H9 (cell line): Measurements from ENCODE around the gene DMWD. TPM values are rescaled to one million over a fixed set of nuclear protein-coding genes. Genes with fewer than 3 reads are reported as not detected.

Experiments used
- DNase-seq: peaks from one replicate; pipeline ENCODE4 v3.0.0-alpha.2; 2017
- H2AFZ ChIP-seq: one replicate; pipeline ENCODE4 v1.6.1; 2013; ENCODE audit warnings: mild to moderate bottlenecking, low read length, control low read depth, moderate library complexity
- H2AK5ac ChIP-seq: 2 replicates; pipeline ENCODE4 v1.6.1; 2013; ENCODE audit warnings: low read length, control low read depth, mixed read lengths; ENCODE audit not compliant: insufficient read length
- H2BK120ac ChIP-seq: one replicate; pipeline ENCODE4 v1.6.1; 2013; ENCODE audit warnings: low read depth, mild to moderate bottlenecking, low read length, control low read depth, inconsistent platforms; ENCODE audit not compliant: poor library complexity, severe bottlenecking
- H2BK12ac ChIP-seq: 2 replicates; pipeline ENCODE4 v1.6.1; 2013; ENCODE audit warnings: low read length, control low read depth, mixed read lengths, low read depth; ENCODE audit not compliant: insufficient read length
- H2BK15ac ChIP-seq: 2 replicates; pipeline ENCODE4 v1.6.1; 2013; ENCODE audit warnings: low read depth, low read length, control low read depth
- H2BK20ac ChIP-seq: one replicate; pipeline ENCODE4 v1.6.1; 2013; ENCODE audit warnings: low read depth, mild to moderate bottlenecking, low read length, control low read depth, inconsistent platforms; ENCODE audit not compliant: poor library complexity, severe bottlenecking
- H2BK5ac ChIP-seq: 2 replicates; pipeline ENCODE4 v1.6.1; 2013; ENCODE audit warnings: low read length, control low read depth, mixed read lengths; ENCODE audit not compliant: insufficient read length
- H3K14ac ChIP-seq: 2 replicates; pipeline ENCODE4 v1.6.1; 2013; ENCODE audit warnings: low read length, control low read depth; ENCODE audit not compliant: insufficient read depth
- H3K18ac ChIP-seq: 2 replicates; pipeline ENCODE4 v1.6.1; 2013; ENCODE audit warnings: low read depth, mild to moderate bottlenecking, mixed read lengths, low read length, control low read depth; ENCODE audit not compliant: insufficient read length
- H3K23ac ChIP-seq: 2 replicates; pipeline ENCODE4 v1.6.1; 2013; ENCODE audit warnings: low read length, control low read depth, mixed read lengths, low read depth; ENCODE audit not compliant: insufficient read length
- H3K23me2 ChIP-seq: 2 replicates; pipeline ENCODE4 v1.6.1; 2013; ENCODE audit warnings: low read depth, mild to moderate bottlenecking, mixed read lengths, low read length, control low read depth; ENCODE audit not compliant: insufficient read length, poor library complexity, severe bottlenecking
- H3K27ac ChIP-seq: 2 replicates; pipeline ENCODE4 v1.5.1; 2013; ENCODE audit warnings: low read length, control low read depth, mixed read lengths, low read depth; ENCODE audit not compliant: insufficient read length
- H3K27me3 ChIP-seq: 2 replicates; pipeline ENCODE4 v1.6.1; 2013; ENCODE audit warnings: low read length, control low read depth, inconsistent platforms; ENCODE audit not compliant: insufficient read depth
- H3K4ac ChIP-seq: 2 replicates; pipeline ENCODE4 v1.6.1; 2013; ENCODE audit warnings: low read depth, mild to moderate bottlenecking, control low read depth, inconsistent platforms, low read length, moderate library complexity
- H3K4me1 ChIP-seq: 2 replicates; pipeline ENCODE4 v1.6.1; 2013; ENCODE audit warnings: low read length, control low read depth, inconsistent platforms; ENCODE audit not compliant: insufficient read depth
- H3K4me2 ChIP-seq: 2 replicates; pipeline ENCODE4 v1.6.1; 2013; ENCODE audit warnings: low read length, control low read depth, mixed read lengths; ENCODE audit not compliant: insufficient read length, insufficient read depth
- H3K56ac ChIP-seq: 2 replicates; pipeline ENCODE4 v1.6.1; 2013; ENCODE audit warnings: low read depth, mild to moderate bottlenecking, mixed read lengths, low read length, control low read depth; ENCODE audit not compliant: insufficient read length
- H3K79me1 ChIP-seq: 2 replicates; pipeline ENCODE4 v1.6.1; 2013; ENCODE audit warnings: low read depth, mild to moderate bottlenecking, moderate library complexity, low read length, control low read depth, inconsistent platforms; ENCODE audit not compliant: insufficient read depth, poor library complexity, severe bottlenecking
- H3K79me2 ChIP-seq: 2 replicates; pipeline ENCODE4 v1.6.1; 2013; ENCODE audit warnings: low read length, control low read depth, inconsistent platforms; ENCODE audit not compliant: insufficient read depth
- H3K9ac ChIP-seq: 2 replicates; pipeline ENCODE4 v1.6.1; 2013; ENCODE audit warnings: low read length, control low read depth, mixed read lengths; ENCODE audit not compliant: insufficient read length; ENCODE audit errors: extremely low read depth
- H3K9me3 ChIP-seq: one replicate; pipeline ENCODE4 v1.6.1; 2013; ENCODE audit warnings: low read depth, low read length, inconsistent platforms; ENCODE audit not compliant: control insufficient read depth
- H3T11ph ChIP-seq: one replicate; pipeline ENCODE4 v1.6.1; 2013; ENCODE audit warnings: mild to moderate bottlenecking, low read length, control low read depth, inconsistent platforms
- H4K20me1 ChIP-seq: one replicate; pipeline ENCODE4 v1.6.1; 2013; ENCODE audit not compliant: control insufficient read depth, insufficient read length, insufficient read depth
- H4K5ac ChIP-seq: 2 replicates; pipeline ENCODE4 v1.6.1; 2013; ENCODE audit warnings: low read depth, mild to moderate bottlenecking, mixed read lengths, low read length, control low read depth; ENCODE audit not compliant: insufficient read length
- H4K8ac ChIP-seq: replicated peaks from 2 replicates; pipeline ENCODE4 v1.6.1; 2013; ENCODE audit warnings: low read length, control low read depth, mixed read lengths, low read depth; ENCODE audit not compliant: insufficient read length
- H4K91ac ChIP-seq: 2 replicates; pipeline ENCODE4 v1.6.1; 2013; ENCODE audit warnings: low read depth, mild to moderate bottlenecking, moderate library complexity, mixed read lengths, low read length, control low read depth; ENCODE audit not compliant: insufficient read length
- H3K27ac Mint-ChIP-seq, 3 experiments: 2 replicates in 2 of 3; 3 replicates in 1 of 3; pipeline ENCODE4 v1.8.0; 2020 to 2021; ENCODE audit warnings: mixed read lengths in 3 of 3, mild to moderate bottlenecking in 1 of 3, moderate library complexity in 1 of 3
- H3K27me3 Mint-ChIP-seq: 2 replicates; pipeline ENCODE4 v1.8.0; 2021; ENCODE audit warnings: low read depth, mild to moderate bottlenecking, moderate library complexity, mixed read lengths
- H3K36me3 Mint-ChIP-seq, 3 experiments: 2 replicates in 2 of 3; 3 replicates in 1 of 3; pipeline ENCODE4 v1.8.0; 2020 to 2021; ENCODE audit warnings: low read depth in 3 of 3, mixed read lengths in 3 of 3; ENCODE audit not compliant: insufficient read depth in 1 of 3
- H3K4me1 Mint-ChIP-seq, 2 experiments: 2 replicates each; pipeline ENCODE4 v1.8.0; 2020; ENCODE audit warnings: mixed read lengths in 2 of 2
- H3K4me3 Mint-ChIP-seq, 2 experiments: 2 replicates in 1 of 2; 3 replicates in 1 of 2; pipeline ENCODE4 v1.8.0; 2020 to 2021; ENCODE audit warnings: mild to moderate bottlenecking in 2 of 2, mixed read lengths in 2 of 2, moderate library complexity in 1 of 2
- H3K9me3 Mint-ChIP-seq, 2 experiments: 2 replicates in 1 of 2; 3 replicates in 1 of 2; pipeline ENCODE4 v1.8.0; 2020; ENCODE audit warnings: mild to moderate bottlenecking in 2 of 2, mixed read lengths in 2 of 2, moderate library complexity in 1 of 2
- WGBS: extraction: QIAGEN DNeasy Blood & Tissue Kit; methylation state at CpG from one replicate; pipeline ENCODE4 v1.1.7; 2013; ENCODE audit warnings: missing lambda C conversion rate, low lambda C conversion rate, mixed read lengths; ENCODE audit not compliant: insufficient read length; ENCODE audit errors: extremely low coverage; 5-methylcytosine and 5-hydroxymethylcytosine counted together
- total RNA-seq: library from RNA; stranded (reverse); gene quantifications from 2 replicates; pipeline ENCODE4 v1.2.1, GENCODE V29; 2021
- TF ChIP-seq, protein P1 (sequence below): fragments of 200-600 bp; sonication (generic); conservative IDR thresholded peaks from 3 replicates; pipeline ENCODE4 v1.8.0; 2021; ENCODE audit warnings: antibody characterized with exemption, mild to moderate bottlenecking

Gene DMWD
- total RNA-seq, 1 experiment from 2014 or later, result 75.1 TPM

DNA sequence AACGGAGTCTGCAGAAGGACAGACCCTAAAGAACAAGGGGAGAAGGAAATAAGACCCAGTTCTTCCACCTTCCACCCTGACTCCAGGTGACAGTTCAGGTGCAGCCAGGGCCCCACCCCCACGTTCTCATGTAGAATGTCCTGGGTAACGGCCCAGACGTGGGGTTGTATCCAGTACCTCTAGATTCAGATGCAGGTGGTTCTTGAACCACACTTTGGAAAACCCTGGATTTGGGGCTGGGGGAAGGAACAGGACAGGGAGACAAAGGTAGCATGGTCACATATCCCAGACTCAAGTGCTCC is 12.5 kb downstream of the DMWD start:
- no peak overlapping the region for H2BK120ac ChIP-seq
- H3K27ac ChIP-seq, result no peak overlapping the region
- H3K4me1 ChIP-seq, result peaks cover 3% of the 10 kb centered on the region; the same call in 1 of the 2 replicates
- Mint-ChIP-seq H3K27me3 (peaks cover 18% of the 10 kb centered on the region), H3K27ac (no peak overlapping the region), H3K9me3 (no peaks in the 10 kb centered on the region), H3K4me3 (peak overlapping the region in 1 of 2 experiments; percentile 80; a peak in 3 of 5 replicates), H3K36me3 (peaks cover 10 to 42% (median 33%) of the 10 kb centered on the region in 3 experiments; a peak in 6 of 7 replicates), H3K4me1 (peaks cover 23 to 42% of the 10 kb centered on the region in 2 experiments)
- no peaks in the 10 kb centered on the region for H4K20me1 ChIP-seq
- H3T11ph ChIP-seq, result no peak overlapping the region
- H4K91ac ChIP-seq, result no peak overlapping the region
- H3K4ac ChIP-seq, result no peak overlapping the region
- H3K9ac ChIP-seq, result no peak overlapping the region
- no peak overlapping the region for H2BK20ac ChIP-seq
- H3K23me2 ChIP-seq, result peaks cover 6% of the 10 kb centered on the region
- DNase-seq, result no peak
- H3K23ac ChIP-seq, result no peak overlapping the region
- peak overlapping the region; percentile 63 for H3K4me2 ChIP-seq
- H4K8ac ChIP-seq, result no peak overlapping the region
- no peak overlapping the region for H4K5ac ChIP-seq
- no peak overlapping the region for H2BK15ac ChIP-seq
- no peaks in the 10 kb centered on the region for H3K9me3 ChIP-seq
- TF ChIP-seq, protein P1, sequence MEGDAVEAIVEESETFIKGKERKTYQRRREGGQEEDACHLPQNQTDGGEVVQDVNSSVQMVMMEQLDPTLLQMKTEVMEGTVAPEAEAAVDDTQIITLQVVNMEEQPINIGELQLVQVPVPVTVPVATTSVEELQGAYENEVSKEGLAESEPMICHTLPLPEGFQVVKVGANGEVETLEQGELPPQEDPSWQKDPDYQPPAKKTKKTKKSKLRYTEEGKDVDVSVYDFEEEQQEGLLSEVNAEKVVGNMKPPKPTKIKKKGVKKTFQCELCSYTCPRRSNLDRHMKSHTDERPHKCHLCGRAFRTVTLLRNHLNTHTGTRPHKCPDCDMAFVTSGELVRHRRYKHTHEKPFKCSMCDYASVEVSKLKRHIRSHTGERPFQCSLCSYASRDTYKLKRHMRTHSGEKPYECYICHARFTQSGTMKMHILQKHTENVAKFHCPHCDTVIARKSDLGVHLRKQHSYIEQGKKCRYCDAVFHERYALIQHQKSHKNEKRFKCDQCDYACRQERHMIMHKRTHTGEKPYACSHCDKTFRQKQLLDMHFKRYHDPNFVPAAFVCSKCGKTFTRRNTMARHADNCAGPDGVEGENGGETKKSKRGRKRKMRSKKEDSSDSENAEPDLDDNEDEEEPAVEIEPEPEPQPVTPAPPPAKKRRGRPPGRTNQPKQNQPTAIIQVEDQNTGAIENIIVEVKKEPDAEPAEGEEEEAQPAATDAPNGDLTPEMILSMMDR, result no peak
- H2AFZ ChIP-seq, result no peak overlapping the region
- H3K79me1 ChIP-seq, result no peaks in the 10 kb centered on the region
- WGBS, result no CpG with 5 or more reads among the region's 4 CpGs
- no peak overlapping the region for H3K56ac ChIP-seq
- no peaks in the 10 kb centered on the region; the same call in 1 of the 2 replicates for H3K27me3 ChIP-seq
- no peak overlapping the region for H2BK12ac ChIP-seq
- H2AK5ac ChIP-seq, result no peak overlapping the region
- H3K14ac ChIP-seq, result no peak overlapping the region
- no peak overlapping the region for H2BK5ac ChIP-seq
- H3K79me2 ChIP-seq, result no peaks in the 10 kb centered on the region
- H3K18ac ChIP-seq, result no peak overlapping the region
